Measurements from ENCODE around the gene RNF114.

Gene RNF114

DNA sequence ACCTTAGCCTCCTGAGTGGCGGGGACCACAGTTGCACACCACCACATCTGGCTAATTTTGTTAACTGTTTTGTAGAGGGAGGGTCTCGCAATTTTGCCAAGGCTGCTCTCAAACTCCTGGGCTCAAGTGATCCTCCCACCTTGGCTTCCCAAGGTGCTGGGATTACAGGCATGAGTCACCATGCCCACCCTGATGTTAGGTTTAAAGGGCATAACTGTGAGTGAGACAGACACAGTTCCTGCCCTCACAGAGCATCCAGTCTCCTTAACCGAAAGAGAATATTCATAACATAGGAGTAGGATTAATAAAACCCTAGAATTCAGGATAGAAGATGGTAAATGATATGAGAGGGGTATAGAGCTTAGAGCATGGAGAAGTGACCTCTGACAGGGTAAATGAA lies 17.8 kb upstream of the RNF114 start:
- DNase-seq (ENCODE audit: low read depth) = no peak
- TF ChIP-seq, protein P1, sequence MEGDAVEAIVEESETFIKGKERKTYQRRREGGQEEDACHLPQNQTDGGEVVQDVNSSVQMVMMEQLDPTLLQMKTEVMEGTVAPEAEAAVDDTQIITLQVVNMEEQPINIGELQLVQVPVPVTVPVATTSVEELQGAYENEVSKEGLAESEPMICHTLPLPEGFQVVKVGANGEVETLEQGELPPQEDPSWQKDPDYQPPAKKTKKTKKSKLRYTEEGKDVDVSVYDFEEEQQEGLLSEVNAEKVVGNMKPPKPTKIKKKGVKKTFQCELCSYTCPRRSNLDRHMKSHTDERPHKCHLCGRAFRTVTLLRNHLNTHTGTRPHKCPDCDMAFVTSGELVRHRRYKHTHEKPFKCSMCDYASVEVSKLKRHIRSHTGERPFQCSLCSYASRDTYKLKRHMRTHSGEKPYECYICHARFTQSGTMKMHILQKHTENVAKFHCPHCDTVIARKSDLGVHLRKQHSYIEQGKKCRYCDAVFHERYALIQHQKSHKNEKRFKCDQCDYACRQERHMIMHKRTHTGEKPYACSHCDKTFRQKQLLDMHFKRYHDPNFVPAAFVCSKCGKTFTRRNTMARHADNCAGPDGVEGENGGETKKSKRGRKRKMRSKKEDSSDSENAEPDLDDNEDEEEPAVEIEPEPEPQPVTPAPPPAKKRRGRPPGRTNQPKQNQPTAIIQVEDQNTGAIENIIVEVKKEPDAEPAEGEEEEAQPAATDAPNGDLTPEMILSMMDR (IDR thresholded peaks at IDR 0.05; ENCODE audit: control insufficient read depth, extremely low read depth, insufficient read depth) = no peak
- no peak overlapping the region for H3K4me3 ChIP-seq (ENCODE audit: low read depth, low read length)

- DNase-seq (ENCODE audit: low read depth) = no peak
- H3K4me3 ChIP-seq (ENCODE audit: low read depth, low read length) = no peak overlapping the region
- TF ChIP-seq, protein P1 (IDR thresholded peaks at IDR 0.05; ENCODE audit: control insufficient read depth, extremely low read depth, insufficient read depth) = no peak
These were observed 17.2 kb upstream of the RNF114 start for GRCh38 chr20:49919009-49919408.

DNA sequence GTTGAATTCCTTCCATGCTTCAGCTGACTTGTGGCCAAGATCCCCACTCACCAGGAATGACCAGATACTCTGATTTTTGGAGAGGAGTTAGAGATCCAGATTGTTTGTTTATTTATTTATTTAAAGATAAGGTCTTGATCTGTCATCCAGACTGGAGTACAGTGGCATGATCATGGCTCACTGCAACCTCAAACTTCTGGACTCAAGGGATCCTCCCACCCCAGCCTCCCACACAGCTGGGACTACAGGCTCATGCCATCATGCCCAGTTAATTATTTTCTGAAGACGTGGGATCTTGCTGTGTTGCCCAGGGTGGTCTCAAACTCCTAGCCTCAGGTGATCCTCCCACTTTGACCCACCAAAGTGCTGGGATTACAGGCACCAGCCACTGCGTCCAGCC lies 16.7 kb upstream of the RNF114 start:
- no peak overlapping the region for H3K4me3 ChIP-seq (ENCODE audit: low read depth, low read length)
- TF ChIP-seq, protein P1 (IDR thresholded peaks at IDR 0.05; ENCODE audit: control insufficient read depth, extremely low read depth, insufficient read depth) = no peak

DNA sequence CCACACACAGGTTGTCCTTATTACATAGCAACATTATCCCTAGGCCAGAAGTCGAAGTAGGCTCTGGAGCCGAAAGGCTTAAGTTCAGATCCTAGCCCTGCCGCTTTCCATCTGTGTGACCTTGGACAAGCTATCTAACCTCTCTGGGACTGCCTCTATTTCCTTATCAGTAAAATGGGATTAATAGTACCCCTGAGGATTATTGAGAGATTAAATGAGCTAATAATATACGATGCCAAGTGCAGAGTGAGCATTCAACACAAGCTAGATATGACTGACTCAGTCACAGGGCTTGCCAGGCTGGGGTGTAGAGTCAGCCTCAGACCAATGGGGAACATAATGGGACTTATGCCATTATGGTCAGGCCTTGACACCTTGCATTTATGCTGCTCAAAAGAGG lies 11.9 kb upstream of the RNF114 start:
- DNase-seq (ENCODE audit: low read depth) = no peak
- TF ChIP-seq, protein P1 (IDR thresholded peaks at IDR 0.05; ENCODE audit: control insufficient read depth, extremely low read depth, insufficient read depth) = no peak
- H3K4me3 ChIP-seq (ENCODE audit: low read depth, low read length) = no peak overlapping the region

More for the DNA sequence above, 16.7 kb upstream of the RNF114 start:
- DNase-seq (ENCODE audit: low read depth) = no peak

GRCh38 chr20:49925901-49926454 lies 10.2 kb upstream of the RNF114 start:
- TF ChIP-seq, protein P1 (IDR thresholded peaks at IDR 0.05; ENCODE audit: control insufficient read depth, extremely low read depth, insufficient read depth) = no peak
- no peak overlapping the region for H3K4me3 ChIP-seq (ENCODE audit: low read depth, low read length)
- no peak for DNase-seq (ENCODE audit: low read depth)

- H3K4me3 ChIP-seq (ENCODE audit: low read depth, low read length) = no peak overlapping the region
- TF ChIP-seq, protein P1 (IDR thresholded peaks at IDR 0.05; ENCODE audit: control insufficient read depth, extremely low read depth, insufficient read depth) = peak; percentile 75
- DNase-seq (ENCODE audit: low read depth) = no peak
These were observed 7.6 kb upstream of the RNF114 start for GRCh38 chr20:49928411-49929141.

GRCh38 chr20:49929142-49929494 lies 7.1 kb upstream of the RNF114 start:
- TF ChIP-seq, protein P1 (IDR thresholded peaks at IDR 0.05; ENCODE audit: control insufficient read depth, extremely low read depth, insufficient read depth) = no peak
- no peak overlapping the region for H3K4me3 ChIP-seq (ENCODE audit: low read depth, low read length)
- no peak for DNase-seq (ENCODE audit: low read depth)
